CD4-positive, alpha-beta T cell treated with Interferon alpha-2 for 1 hour (primary cell): ENCODE measurements around the gene USP34.

ENCODE experiments used
- DNase-seq, 2 donors: peaks; one replicate each; pipeline ENCODE4 v3.0.0-alpha.2; 2020 to 2022

USP34 gene

GRCh38 chr2:61295981-61296380, 174.9 kb downstream of the USP34 start:
- DNase-seq = no peak

DNA sequence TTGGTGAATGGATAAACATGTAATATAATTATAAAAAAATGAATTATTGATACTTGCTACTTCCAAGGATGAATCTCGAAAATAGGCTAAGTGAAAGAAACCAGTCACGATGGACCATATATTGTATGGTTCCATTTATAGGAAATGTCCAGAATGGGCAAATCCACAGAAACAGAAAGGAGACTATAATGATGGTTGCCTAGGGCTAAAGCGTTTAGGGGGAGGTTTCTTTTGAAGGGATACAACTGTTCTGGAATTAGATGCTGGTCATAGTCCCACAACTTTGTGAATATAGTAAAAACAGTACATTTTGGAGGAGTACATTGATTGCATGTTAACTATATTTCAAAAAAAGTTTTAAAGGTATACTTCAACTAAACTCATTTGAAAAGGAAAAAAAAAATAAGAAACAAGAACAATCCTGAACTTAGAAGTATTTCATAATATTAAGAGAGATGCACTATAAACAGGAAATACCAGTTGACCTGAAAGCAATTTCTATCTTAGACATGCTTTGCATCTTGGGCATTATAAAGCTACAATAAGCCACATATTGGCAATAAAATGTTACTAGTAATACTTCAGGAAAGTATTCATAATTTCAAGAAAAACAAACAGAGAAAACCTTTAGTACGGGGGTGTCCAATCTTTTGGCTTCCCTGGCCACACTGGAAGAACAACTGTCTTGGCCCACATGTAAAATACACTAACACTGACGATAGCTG, 178.9 kb downstream of the USP34 start:
- DNase-seq = no peak

DNA sequence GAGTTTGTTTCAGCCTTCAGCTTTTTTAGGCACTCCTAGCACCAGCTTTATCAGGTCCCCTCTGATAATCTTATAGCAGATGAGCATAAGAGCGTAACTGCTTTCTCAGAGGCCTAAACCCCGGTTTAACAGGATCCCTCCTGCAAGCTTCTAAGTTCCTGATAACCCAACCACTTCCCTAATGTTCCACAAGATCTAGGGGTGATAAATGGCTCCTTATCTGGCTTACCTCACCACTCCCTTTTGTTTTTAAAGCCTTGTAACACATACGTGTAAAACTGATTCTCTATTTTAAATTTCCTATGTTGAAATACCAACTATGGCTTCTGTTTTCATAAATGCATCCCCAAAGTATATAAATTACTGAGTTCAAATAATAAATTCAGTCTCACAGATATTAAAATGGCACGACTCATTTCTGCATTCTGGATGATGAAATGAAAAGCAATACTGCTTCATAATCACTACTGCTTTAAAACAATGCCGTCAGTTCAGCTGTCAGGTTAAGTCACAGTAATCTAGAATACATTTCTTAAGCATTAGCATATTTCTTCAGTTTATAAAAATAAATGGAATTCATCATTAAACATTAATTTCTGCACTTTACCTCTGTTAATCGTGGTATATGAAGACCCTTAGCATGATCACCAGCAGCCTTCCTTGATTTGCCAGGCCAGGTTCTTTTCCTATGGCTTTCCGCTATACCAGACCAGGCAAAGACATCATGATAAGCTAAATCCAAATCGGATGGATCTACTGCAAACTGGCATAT, 182.6 kb downstream of the USP34 start:
- DNase-seq = no peak

DNA sequence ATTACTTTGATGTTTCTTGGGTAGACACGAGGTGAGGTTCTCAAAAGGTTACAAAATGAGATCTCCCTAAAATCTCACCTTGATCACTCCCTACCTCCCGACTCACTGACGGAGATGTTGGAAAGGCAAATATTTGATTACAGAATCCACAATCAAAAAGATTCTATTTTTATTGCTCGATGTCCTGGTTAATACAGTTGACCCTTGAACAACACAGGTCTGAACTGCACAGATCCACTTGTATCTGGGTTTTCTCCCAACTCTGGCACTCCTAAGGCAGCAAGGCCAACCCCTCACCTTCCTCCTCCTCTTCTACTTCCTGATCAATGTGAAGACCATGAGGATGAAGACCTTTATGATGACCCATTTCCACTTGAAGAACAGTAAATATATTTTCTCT, 183.6 kb downstream of the USP34 start:
- DNase-seq = no peak

DNA sequence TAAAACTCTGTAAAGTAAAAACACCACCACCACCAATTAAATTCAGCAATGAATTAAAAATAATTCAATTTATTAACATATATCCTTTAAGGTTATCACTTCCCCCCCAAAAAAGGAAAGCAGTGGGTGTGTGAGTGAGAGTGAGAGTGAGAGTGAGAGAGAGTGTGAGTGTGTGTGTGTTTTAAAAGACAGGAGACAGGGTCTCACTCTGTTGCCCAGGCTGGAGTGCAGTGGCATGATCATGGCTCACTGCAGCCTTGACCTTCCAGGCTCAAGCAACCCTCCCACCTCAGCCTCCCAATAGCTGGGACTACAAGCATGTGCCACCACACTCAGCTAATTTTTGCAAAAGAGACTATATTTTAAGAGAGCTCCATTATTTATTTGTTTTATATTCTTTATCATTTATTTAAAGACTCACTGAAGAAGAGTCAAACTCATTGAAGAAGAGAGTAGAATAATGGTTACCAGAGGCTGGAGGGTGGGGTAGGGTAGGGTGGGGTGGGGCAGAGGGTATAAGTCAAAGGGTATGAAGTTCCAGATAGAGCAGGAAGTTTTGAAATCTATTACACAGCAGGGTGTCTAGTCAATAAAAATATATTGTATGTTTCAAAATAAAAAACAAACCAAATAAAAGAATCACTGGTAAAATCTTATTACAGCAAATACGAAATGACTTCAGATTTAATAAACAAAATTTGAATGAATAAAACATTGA, 187.3 kb downstream of the USP34 start:
- no peak for DNase-seq

- DNase-seq = no peak
Measured at GRCh38 chr2:61282104-61282590, 188.7 kb downstream of the USP34 start.

DNA sequence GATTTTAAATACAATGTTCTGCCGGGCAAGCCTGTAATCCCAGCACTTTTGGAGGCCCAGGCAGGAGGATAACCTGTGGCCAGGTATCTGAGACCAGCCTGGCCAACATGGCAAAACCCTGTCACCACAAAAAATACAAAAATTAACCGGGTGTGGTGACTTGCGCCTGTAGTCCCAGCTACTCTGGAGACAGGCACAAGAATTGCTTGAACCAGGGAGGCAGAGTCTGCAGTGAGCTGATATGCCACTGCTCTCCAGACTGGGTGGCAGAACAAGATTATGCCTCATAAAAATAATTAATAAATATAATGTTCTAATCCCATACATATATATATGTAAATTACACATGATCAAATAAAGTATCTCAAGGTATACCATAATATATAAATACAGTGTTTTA, 189.6 kb downstream of the USP34 start:
- no peak for DNase-seq

DNA sequence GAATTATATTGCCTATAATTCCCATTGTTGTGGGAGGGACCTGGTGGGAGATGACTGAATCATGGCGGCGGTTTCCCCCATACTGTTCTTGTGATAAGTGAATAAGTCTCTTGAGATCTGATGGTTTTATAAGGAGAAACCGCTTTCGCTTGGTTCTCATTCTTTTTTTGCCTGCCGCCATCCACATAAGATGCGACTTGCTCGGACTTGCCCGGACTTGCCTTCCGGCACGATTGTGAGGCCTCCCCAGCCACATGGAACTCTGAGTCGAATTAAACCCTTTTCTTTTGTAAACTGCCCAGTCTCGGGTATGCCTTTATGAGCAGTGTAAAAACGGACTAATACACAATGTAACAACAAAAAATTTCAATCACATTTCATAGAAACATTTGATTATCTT, 193.1 kb downstream of the USP34 start:
- DNase-seq = no peak

GRCh38 chr2:61275575-61276184, 195.2 kb downstream of the USP34 start:
- no peak for DNase-seq

- DNase-seq = no peak
Measured at GRCh38 chr2:61272421-61273070, 198.3 kb downstream of the USP34 start.

- DNase-seq = no peak
Measured at GRCh38 chr2:61268249-61268648, 202.6 kb downstream of the USP34 start.

DNA sequence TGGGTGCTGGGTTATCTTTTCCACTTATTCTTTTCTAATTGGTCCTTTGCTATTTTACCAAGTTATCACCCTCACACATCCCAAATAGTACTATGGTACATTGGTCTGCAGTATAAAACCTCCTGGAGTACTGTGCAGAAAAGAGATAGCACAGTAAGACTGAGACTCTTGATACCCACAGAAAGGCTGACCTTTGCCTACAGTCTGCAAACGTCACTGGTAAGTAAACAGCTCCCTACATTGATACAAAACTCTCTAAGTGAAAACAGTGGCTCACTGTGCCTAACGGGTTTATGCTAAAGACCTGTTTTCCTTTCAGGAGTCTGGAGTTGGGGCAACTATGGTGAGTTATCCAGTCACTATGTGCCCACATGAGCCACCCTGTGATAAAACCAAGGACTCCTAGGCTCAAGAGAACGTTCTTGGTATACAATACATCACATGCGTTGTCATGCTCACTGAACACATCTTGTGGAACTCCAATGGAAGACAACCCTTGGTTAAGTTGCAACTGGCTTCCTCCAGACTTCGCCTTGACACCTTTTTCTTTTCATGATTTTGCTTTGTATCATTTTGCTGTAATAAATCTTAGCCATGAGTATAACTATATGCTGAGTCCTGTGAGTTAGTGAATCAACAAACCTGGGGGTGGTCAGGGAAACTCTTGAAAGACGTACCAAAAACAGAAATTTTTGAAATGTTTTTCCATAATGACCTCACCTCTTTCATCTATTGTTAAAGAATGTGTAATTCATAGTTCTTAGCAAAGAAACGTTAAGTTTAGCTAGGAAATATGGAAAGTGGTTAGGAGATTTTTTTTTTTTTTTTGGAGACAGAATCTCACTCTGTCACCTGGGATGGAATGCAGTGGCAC, 204.0 kb downstream of the USP34 start:
- DNase-seq = no peak

- DNase-seq = no peak
Measured at GRCh38 chr2:61263830-61264229, 207.1 kb downstream of the USP34 start.

- no peak for DNase-seq
Measured at GRCh38 chr2:61262699-61263098, 208.2 kb downstream of the USP34 start.

- no peak for DNase-seq
Measured at GRCh38 chr2:61257446-61257845, 213.4 kb downstream of the USP34 start.

GRCh38 chr2:61255580-61256437, 215.1 kb downstream of the USP34 start:
- DNase-seq = no peak

DNA sequence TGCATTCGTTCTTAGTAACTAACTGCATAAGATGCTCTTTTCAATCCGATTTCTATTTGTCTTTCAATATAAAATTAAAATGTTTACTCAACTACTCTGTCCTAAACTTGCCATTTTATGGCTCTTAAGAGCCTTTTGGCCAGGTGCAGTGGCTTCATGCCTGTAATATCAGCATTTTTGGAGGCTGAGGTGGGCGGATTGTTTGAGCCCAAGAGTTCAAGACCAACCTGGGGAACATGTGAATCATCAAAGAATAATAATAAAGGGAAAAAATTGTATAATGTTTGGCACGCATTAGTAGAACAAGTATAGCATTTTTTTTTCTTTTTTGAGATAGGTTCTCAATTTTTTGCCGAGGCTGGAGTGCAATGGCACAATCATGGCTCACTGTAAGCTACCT, 216.4 kb downstream of the USP34 start:
- no peak for DNase-seq

GRCh38 chr2:61253136-61253535, 217.8 kb downstream of the USP34 start:
- DNase-seq = no peak

- no peak for DNase-seq
Measured at GRCh38 chr2:61252031-61252430, 218.9 kb downstream of the USP34 start.

- DNase-seq = no peak
Measured at GRCh38 chr2:61249521-61250071, 221.3 kb downstream of the USP34 start.
